ENCODE results near the gene FITM1. TPM values are rescaled to one million over a fixed set of nuclear protein-coding genes. Genes with fewer than 3 reads are reported as not detected.
A peak's percentile ranks its signal among the peaks of the same experiment; 100 is the strongest.

The FITM1 gene
- polyA plus RNA-seq, 1 of the 3 experiments (the other 2 are of a cell fraction), result 0.12 TPM

DNA sequence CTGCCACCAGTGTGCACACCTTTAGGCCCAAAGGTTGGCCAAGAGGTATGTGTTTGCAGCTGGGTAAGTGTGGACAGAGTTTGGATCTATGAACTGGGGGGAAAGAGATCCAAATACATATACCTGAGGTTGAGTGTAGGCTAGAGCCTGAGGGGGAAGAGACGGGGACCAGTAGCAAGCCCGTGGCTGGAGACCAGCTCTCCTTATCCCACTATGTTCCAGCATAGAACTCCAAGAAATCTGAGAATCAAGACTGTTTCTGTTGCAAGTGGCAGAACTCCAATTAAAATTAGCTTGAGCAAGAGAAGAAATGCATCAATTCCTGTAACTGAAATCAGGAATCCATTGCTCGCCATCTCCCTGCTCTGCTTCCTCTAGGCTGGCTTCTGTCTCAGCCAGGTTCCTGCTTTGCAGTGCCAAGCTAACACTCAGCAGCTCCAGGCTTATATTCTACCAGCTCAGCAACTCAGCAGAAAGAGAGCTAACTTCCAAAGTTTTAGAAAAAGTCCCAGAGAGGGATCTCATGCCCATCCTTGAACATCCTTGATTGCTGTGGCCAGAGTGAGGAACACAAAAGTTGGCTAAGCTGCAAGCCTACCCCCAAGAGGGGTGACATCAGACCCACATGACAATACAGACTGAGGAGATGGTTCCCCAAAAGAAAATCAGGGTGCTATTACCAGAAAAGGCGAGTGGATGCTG lies 37.8 kb upstream of the FITM1 start:
- TF ChIP-seq MXI1 (IDR thresholded peaks at IDR 0.05; ENCODE audit: low read depth, low read length), result no peak
- TF ChIP-seq, protein P1, sequence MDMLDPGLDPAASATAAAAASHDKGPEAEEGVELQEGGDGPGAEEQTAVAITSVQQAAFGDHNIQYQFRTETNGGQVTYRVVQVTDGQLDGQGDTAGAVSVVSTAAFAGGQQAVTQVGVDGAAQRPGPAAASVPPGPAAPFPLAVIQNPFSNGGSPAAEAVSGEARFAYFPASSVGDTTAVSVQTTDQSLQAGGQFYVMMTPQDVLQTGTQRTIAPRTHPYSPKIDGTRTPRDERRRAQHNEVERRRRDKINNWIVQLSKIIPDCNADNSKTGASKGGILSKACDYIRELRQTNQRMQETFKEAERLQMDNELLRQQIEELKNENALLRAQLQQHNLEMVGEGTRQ (IDR thresholded peaks at IDR 0.05; ENCODE audit: borderline replicate concordance, low read depth, low read length), result no peak
- no peak for TF ChIP-seq SIN3A (IDR thresholded peaks at IDR 0.05; ENCODE audit: borderline replicate concordance, low read depth, low read length)
- H4K20me1 ChIP-seq (ENCODE audit: insufficient read depth), result no peaks in the 10 kb centered on the region
- H3K4me2 ChIP-seq, result no peak overlapping the region
- H3K27ac ChIP-seq (ENCODE audit: low read depth in 2 of 2, low read length in 1 of 2), result no peak overlapping the region
- H2AFZ ChIP-seq (ENCODE audit: low read depth), result no peak overlapping the region
- peaks cover 0 to under 1% of the 10 kb centered on the region in 2 experiments for H3K36me3 ChIP-seq (replicated peaks in 1 of 2; ENCODE audit: control insufficient read depth in 1 of 2, insufficient read depth in 2 of 2, low read length in 1 of 2)
- H3K4me1 ChIP-seq (ENCODE audit: control insufficient read depth in 1 of 2, insufficient read depth in 2 of 2, low read depth in 1 of 2, low read length in 1 of 2), result peaks cover 12 to 19% of the 10 kb centered on the region in 2 experiments; a peak in 2 of 4 replicates
- no peak for DNase-seq
- H3K4me3 ChIP-seq (ENCODE audit: low read depth in 2 of 2, low read length in 1 of 2), result no peak overlapping the region
- H3K9me3 ChIP-seq, result no peaks in the 10 kb centered on the region
- H3K9me2 ChIP-seq, result no peaks in the 10 kb centered on the region
- peaks cover 16% of the 10 kb centered on the region for H3K79me2 ChIP-seq (ENCODE audit: insufficient read depth)
- CTCF ChIA-PET, result interaction anchor here (0.9 to 25.4 kb wide), 5 partner anchors 14 to 161 kb away, joined by 3 to 1159 read pairs (median 7); partner anchors contain the start of genes CARMIL3, CPNE6, DCAF11 and IRF9
- peaks cover 3% of the 10 kb centered on the region for H3F3A ChIP-seq (replicated peaks; ENCODE audit: insufficient read depth)
- POLR2A ChIA-PET, result interaction anchor here (0.8 to 6.2 kb wide), 6 partner anchors 8 to 41 kb away, joined by 3 to 46 read pairs (median 14); partner anchors contain the start of gene CARMIL3
- 96% methylated on average over 4 of the region's 4 CpGs for WGBS (ENCODE audit: low lambda C conversion rate)
- H3K9ac ChIP-seq, result no peak overlapping the region
- H3K27me3 ChIP-seq (ENCODE audit: insufficient read depth), result no peaks in the 10 kb centered on the region

DNA sequence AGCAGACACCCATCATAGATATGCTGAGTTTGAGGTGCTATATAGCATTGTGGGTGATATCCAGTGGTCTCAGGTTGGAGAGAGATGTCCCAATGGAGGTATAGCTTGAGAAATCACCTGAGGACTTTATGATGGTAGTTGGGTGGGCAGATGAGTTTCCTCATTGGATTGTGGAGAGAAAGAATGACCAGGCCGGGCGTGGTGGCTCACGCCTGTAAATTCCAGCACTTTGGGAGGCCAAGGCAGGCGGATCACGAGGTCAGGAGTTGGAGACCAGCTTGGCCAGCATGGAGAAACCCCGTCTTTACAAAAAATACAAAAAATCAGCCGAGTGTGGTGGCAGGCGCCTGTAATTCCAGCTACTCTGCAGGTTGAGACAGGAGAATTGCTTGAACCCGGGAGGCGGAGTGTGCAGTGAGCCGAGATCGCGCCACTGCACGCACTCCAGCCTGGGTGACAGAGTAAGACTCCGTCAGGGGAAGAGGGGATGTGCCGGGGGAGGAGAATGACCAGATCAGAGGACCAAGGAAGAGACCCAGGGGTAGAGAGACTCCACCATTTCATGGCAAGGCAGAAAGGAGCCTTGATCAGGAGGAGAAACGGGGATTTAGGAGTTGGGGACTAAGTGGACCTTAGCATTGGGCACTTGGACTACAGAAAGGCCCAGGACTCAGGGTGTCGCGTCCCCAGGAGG lies 37.1 kb upstream of the FITM1 start:
- no peaks in the 10 kb centered on the region for H3K9me2 ChIP-seq
- H3K36me3 ChIP-seq (replicated peaks in 1 of 2; ENCODE audit: control insufficient read depth in 1 of 2, insufficient read depth in 2 of 2, low read length in 1 of 2), result peaks cover 0 to 3% of the 10 kb centered on the region in 2 experiments
- peak overlapping the region; percentile 100 for H3K4me2 ChIP-seq
- peaks cover 3% of the 10 kb centered on the region for H3F3A ChIP-seq (replicated peaks; ENCODE audit: insufficient read depth)
- no peaks in the 10 kb centered on the region for H3K27me3 ChIP-seq (ENCODE audit: insufficient read depth)
- no peak overlapping the region for H2AFZ ChIP-seq (ENCODE audit: low read depth)
- POLR2A ChIA-PET, result interaction anchor here (0.6 to 6.2 kb wide), 11 partner anchors 9 to 129 kb away, joined by 3 to 46 read pairs (median 11); partner anchors contain the start of genes CARMIL3, DCAF11, NRL and PSME2
- no peak for DNase-seq
- peak overlapping the region; percentile 47 to 70; a peak in 3 of 4 replicates for H3K27ac ChIP-seq (ENCODE audit: low read depth in 2 of 2, low read length in 1 of 2)
- peaks cover 12 to 19% of the 10 kb centered on the region in 2 experiments; a peak in 2 of 4 replicates for H3K4me1 ChIP-seq (ENCODE audit: control insufficient read depth in 1 of 2, insufficient read depth in 2 of 2, low read depth in 1 of 2, low read length in 1 of 2)
- H3K4me3 ChIP-seq (ENCODE audit: low read depth in 2 of 2, low read length in 1 of 2), result peak overlapping the region in 1 of 2 experiments; percentile 80; a peak in 2 of 4 replicates
- H4K20me1 ChIP-seq (ENCODE audit: insufficient read depth), result no peaks in the 10 kb centered on the region
- 0 out of 2 replicates have a peak overlapping the region, but pooled peaks have one; percentile 92 for H3K9ac ChIP-seq
- TF ChIP-seq EP300 (IDR thresholded peaks at IDR 0.05; ENCODE audit: borderline replicate concordance in 1 of 2, low read depth in 1 of 2, low read length in 1 of 2) (no peak), GATA2 (CRISPR knock-in tag; IDR thresholded peaks at IDR 0.05) (no peak), MXI1 (IDR thresholded peaks at IDR 0.05; ENCODE audit: low read depth, low read length) (no peak)
- CTCF ChIA-PET, result interaction anchor here (0.9 to 25.4 kb wide), 6 partner anchors 13 to 161 kb away, joined by 3 to 1159 read pairs (median 7); partner anchors contain the start of genes CARMIL3, CPNE6, DCAF11 and IRF9
- WGBS (ENCODE audit: low lambda C conversion rate), result 89% methylated on average over 19 of the region's 19 CpGs
- no peaks in the 10 kb centered on the region for H3K9me3 ChIP-seq
- H3K79me2 ChIP-seq (ENCODE audit: insufficient read depth), result peaks cover 16% of the 10 kb centered on the region

Measured in SK-N-SH (cell line).